GM18951 (cell line): ENCODE results near the gene MAP3K6.

Experiments
- POLR2A ChIP-seq: IDR thresholded peaks from 4 replicates; pipeline ENCODE4 v1.6.1; 2011; ENCODE audit warnings: mild to moderate bottlenecking; ENCODE audit not compliant: insufficient read length, insufficient read depth; ENCODE audit errors: extremely low read depth
- in situ Hi-C: fragments of 300-500 bp; cut with MboI; formaldehyde crosslinking; loops from one replicate; pipeline ENCODE4 v1.12.0; 2022; ENCODE audit warnings: low sequenced_read_pairs, mixed read lengths, inconsistent platforms; ENCODE audit not compliant: unreplicated experiment

The MAP3K6 gene

GRCh38 chr1:27318596-27318995 lies 48.2 kb downstream of the MAP3K6 start:
- in situ Hi-C loops: no loop called here
- no peak for TF ChIP-seq POLR2A

- TF ChIP-seq POLR2A: no peak
- in situ Hi-C loops: no loop called here
Observed at GRCh38 chr1:27318136-27318535, 48.6 kb downstream of the MAP3K6 start.

GRCh38 chr1:27316860-27317259 lies 49.9 kb downstream of the MAP3K6 start:
- in situ Hi-C loops: no loop called here
- TF ChIP-seq POLR2A: no peak

- no peak for TF ChIP-seq POLR2A
- in situ Hi-C loops: no loop called here
Observed at GRCh38 chr1:27314737-27315136, 52.0 kb downstream of the MAP3K6 start.

GRCh38 chr1:27314169-27314568 lies 52.6 kb downstream of the MAP3K6 start:
- TF ChIP-seq POLR2A: no peak
- in situ Hi-C loops: no loop called here

GRCh38 chr1:27307874-27308598 lies 58.7 kb downstream of the MAP3K6 start:
- in situ Hi-C loops: no loop called here
- no peak for TF ChIP-seq POLR2A

GRCh38 chr1:27306892-27307761 lies 59.6 kb downstream of the MAP3K6 start:
- in situ Hi-C loops: no loop called here
- TF ChIP-seq POLR2A: no peak

- TF ChIP-seq POLR2A: no peak
- in situ Hi-C loops: no loop called here
Observed at GRCh38 chr1:27306071-27306470, 60.7 kb downstream of the MAP3K6 start.
